SK-N-SH (cell line): ENCODE measurements around the gene DMBT1. TPM values are rescaled to one million over a fixed set of nuclear protein-coding genes. Genes with fewer than 3 reads are reported as not detected.

Experiments
- CTCF ChIA-PET: fragments of 300-600, 350-600 bp; formaldehyde crosslinking; extraction: SDS; loops from one replicate; lab custom pipeline; 2021; lab: Yijun Ruan, JAX
- POLR2A ChIA-PET: fragments of 350-600 bp; sonication (Branson Sonifier 250); formaldehyde crosslinking; extraction: SDS; loops from one replicate; lab custom pipeline; 2020; ENCODE audit warnings: antibody characterized with exemption, inconsistent platforms; lab: Yijun Ruan, JAX
- DNase-seq: peaks from one replicate; pipeline ENCODE4 v3.0.0; 2012
- H2AFZ ChIP-seq: fragments of 200-600 bp; sonication (generic); 2 replicates; pipeline ENCODE4 v1.8.1; 2016; ENCODE audit warnings: antibody characterized with exemption, mild to moderate bottlenecking, low read depth
- H3F3A ChIP-seq: fragments of 200-600 bp; sonication (generic); replicated peaks from 2 replicates; pipeline ENCODE3; 2016; ENCODE audit warnings: antibody characterized with exemption, mild to moderate bottlenecking; ENCODE audit not compliant: insufficient read depth
- H3K27ac ChIP-seq, 2 experiments: fragments of 200-500 bp in 1 of 2; fragments of 200-600 bp in 1 of 2; sonication (Bioruptor generic) in 1 of 2; sonication (generic), shearing (Covaris generic) in 1 of 2; 2 replicates each; pipeline versions ENCODE4 v1.5.1 to v1.6.1; 2014 to 2016; ENCODE audit warnings: low read depth in 2 of 2, inconsistent platforms in 1 of 2, low read length in 1 of 2, mild to moderate bottlenecking in 1 of 2, mixed read lengths in 1 of 2
- H3K27me3 ChIP-seq: fragments of 200-600 bp; sonication (generic), shearing (Covaris generic); 2 replicates; pipeline ENCODE4 v1.6.1; 2016; ENCODE audit warnings: mixed run types; ENCODE audit not compliant: insufficient read depth
- H3K36me3 ChIP-seq, 2 experiments: fragments of 200-500 bp in 1 of 2; fragments of 200-600 bp in 1 of 2; sonication (Bioruptor generic) in 1 of 2; sonication (generic) in 1 of 2; replicated peaks in 1 of 2; 2 replicates each; pipeline versions ENCODE3 to v1.5.1; 2014 to 2016; ENCODE audit warnings: low read length in 1 of 2, mild to moderate bottlenecking in 1 of 2; ENCODE audit not compliant: insufficient read depth in 2 of 2, control insufficient read depth in 1 of 2
- H3K4me1 ChIP-seq, 2 experiments: fragments of 200-500 bp in 1 of 2; fragments of 200-600 bp in 1 of 2; sonication (Bioruptor generic) in 1 of 2; sonication (generic), shearing (Covaris generic) in 1 of 2; 2 replicates each; pipeline versions ENCODE4 v1.5.1 to v1.6.1; 2014 to 2016; ENCODE audit warnings: low read depth in 1 of 2, low read length in 1 of 2, mixed run types in 1 of 2; ENCODE audit not compliant: insufficient read depth in 2 of 2, control insufficient read depth in 1 of 2
- H3K4me2 ChIP-seq: fragments of 200-600 bp; sonication (generic), shearing (Covaris generic); 2 replicates; pipeline ENCODE4 v1.6.1; 2017; ENCODE audit warnings: mixed run types
- H3K4me3 ChIP-seq, 2 experiments: fragments of 200-500 bp in 1 of 2; fragments of 200-600 bp in 1 of 2; sonication (Bioruptor generic) in 1 of 2; sonication (generic), shearing (Covaris generic) in 1 of 2; 2 replicates each; pipeline versions ENCODE4 v1.5.1 to v1.8.1; 2014 to 2016; ENCODE audit warnings: low read depth in 2 of 2, inconsistent platforms in 1 of 2, low read length in 1 of 2, mild to moderate bottlenecking in 1 of 2, mixed read lengths in 1 of 2, moderate library complexity in 1 of 2
- H3K79me2 ChIP-seq: fragments of 200-600 bp; sonication (generic); 2 replicates; pipeline ENCODE4 v1.8.1; 2017; ENCODE audit warnings: mild to moderate bottlenecking; ENCODE audit not compliant: insufficient read depth
- H3K9ac ChIP-seq: fragments of 200-600 bp; sonication (generic); 2 replicates; pipeline ENCODE4 v1.6.1; 2017; ENCODE audit warnings: mixed run types
- H3K9me2 ChIP-seq: fragments of 200-600 bp; sonication (generic); 2 replicates; pipeline ENCODE4 v1.6.1; 2017; ENCODE audit warnings: mixed run types
- H3K9me3 ChIP-seq: fragments of 200-600 bp; sonication (generic); 2 replicates; pipeline ENCODE4 v1.6.1; 2017; ENCODE audit warnings: mixed run types, mild to moderate bottlenecking, moderate library complexity
- H4K20me1 ChIP-seq: fragments of 200-600 bp; sonication (generic); 2 replicates; pipeline ENCODE4 v1.6.1; 2017; ENCODE audit warnings: mild to moderate bottlenecking, mixed run types; ENCODE audit not compliant: insufficient read depth
- ELF1 ChIP-seq: IDR thresholded peaks from 2 replicates; pipeline ENCODE4 v1.4.0; 2012
- EP300 ChIP-seq, 2 experiments: IDR thresholded peaks; 2 replicates each; pipeline versions ENCODE4 v1.4.0 to v1.6.1; 2012; ENCODE audit warnings: borderline replicate concordance in 1 of 2, low read depth in 1 of 2, low read length in 1 of 2
- FOSL2 ChIP-seq: IDR thresholded peaks from 2 replicates; pipeline ENCODE4 v1.4.0; 2012; ENCODE audit warnings: low read depth, mild to moderate bottlenecking, moderate library complexity, borderline replicate concordance
- FOXJ3 ChIP-seq: sonication (generic); formaldehyde crosslinking; IDR thresholded peaks from 2 replicates; pipeline ENCODE4 v1.5.1; 2020; ENCODE audit warnings: mild to moderate bottlenecking, missing genetic modification reagents
- FOXM1 ChIP-seq: IDR thresholded peaks from 2 replicates; pipeline ENCODE4 v1.4.0; 2012; ENCODE audit warnings: low read depth, mild to moderate bottlenecking
- GABPA ChIP-seq: IDR thresholded peaks from 2 replicates; pipeline ENCODE4 v1.4.0; 2012; ENCODE audit warnings: low read depth, mild to moderate bottlenecking
- GATA2 ChIP-seq: sonication (generic); formaldehyde crosslinking; IDR thresholded peaks from 2 replicates; pipeline ENCODE4 v1.5.0; 2020; ENCODE audit warnings: mild to moderate bottlenecking, missing genetic modification reagents
- IRF3 ChIP-seq: fragments of 150-350 bp; IDR thresholded peaks from 2 replicates; pipeline ENCODE4 v1.6.1; 2016; ENCODE audit warnings: mild to moderate bottlenecking, low read depth, low read length
- JUND ChIP-seq: IDR thresholded peaks from 2 replicates; pipeline ENCODE4 v1.4.0; 2012
- MAX ChIP-seq: IDR thresholded peaks from 2 replicates; pipeline ENCODE4 v1.4.0; 2012; ENCODE audit warnings: low read depth
- MEF2A ChIP-seq: IDR thresholded peaks from 2 replicates; pipeline ENCODE4 v1.4.0; 2012; ENCODE audit warnings: low read depth, borderline replicate concordance
- POLR2AphosphoS5 ChIP-seq: IDR thresholded peaks from 2 replicates; pipeline ENCODE4 v1.6.1; 2012; ENCODE audit warnings: low read depth, low read length
- RCOR1 ChIP-seq: fragments of 150-350 bp; IDR thresholded peaks from 2 replicates; pipeline ENCODE4 v1.6.1; 2017; ENCODE audit warnings: antibody characterized with exemption, low read length
- REST ChIP-seq: IDR thresholded peaks from 2 replicates; pipeline ENCODE4 v1.6.1; 2012; ENCODE audit warnings: mild to moderate bottlenecking, low read depth, low read length, moderate library complexity
- RFX5 ChIP-seq: IDR thresholded peaks from 2 replicates; pipeline ENCODE4 v1.6.1; 2012; ENCODE audit warnings: mild to moderate bottlenecking, improper control_type of control experiment, low read length
- SIN3A ChIP-seq: IDR thresholded peaks from 2 replicates; pipeline ENCODE4 v1.6.1; 2012; ENCODE audit warnings: low read depth, mild to moderate bottlenecking, low read length, moderate library complexity, borderline replicate concordance
- SMC3 ChIP-seq: IDR thresholded peaks from 2 replicates; pipeline ENCODE4 v1.6.1; 2012; ENCODE audit warnings: low read depth, low read length, improper control_type of control experiment
- TEAD4 ChIP-seq: IDR thresholded peaks from 2 replicates; pipeline ENCODE4 v1.4.0; 2012; ENCODE audit warnings: mild to moderate bottlenecking, borderline replicate concordance; ENCODE audit not compliant: insufficient read depth
- USF1 ChIP-seq: IDR thresholded peaks from 2 replicates; pipeline ENCODE4 v1.4.0; 2012; ENCODE audit warnings: low read depth, borderline replicate concordance
- WGBS: methylation state at CpG from one replicate; pipeline ENCODE4 v1.1.6; 2017; ENCODE audit warnings: low lambda C conversion rate; 5-methylcytosine and 5-hydroxymethylcytosine counted together
- polyA plus RNA-seq, 3 experiments: library from polyadenylated mRNA; depleted of rRNA; stranded (reverse); fragments of >200 nt; gene quantifications; 2 replicates each; pipeline ENCODE4 v1.2.3, GENCODE V29; 2012
- TF ChIP-seq, protein P1 (sequence below): IDR thresholded peaks from 2 replicates; pipeline ENCODE4; 2012

DMBT1 gene
- polyA plus RNA-seq, 1 of the 3 experiments (the other 2 are of a cell fraction), result not detected

DNA sequence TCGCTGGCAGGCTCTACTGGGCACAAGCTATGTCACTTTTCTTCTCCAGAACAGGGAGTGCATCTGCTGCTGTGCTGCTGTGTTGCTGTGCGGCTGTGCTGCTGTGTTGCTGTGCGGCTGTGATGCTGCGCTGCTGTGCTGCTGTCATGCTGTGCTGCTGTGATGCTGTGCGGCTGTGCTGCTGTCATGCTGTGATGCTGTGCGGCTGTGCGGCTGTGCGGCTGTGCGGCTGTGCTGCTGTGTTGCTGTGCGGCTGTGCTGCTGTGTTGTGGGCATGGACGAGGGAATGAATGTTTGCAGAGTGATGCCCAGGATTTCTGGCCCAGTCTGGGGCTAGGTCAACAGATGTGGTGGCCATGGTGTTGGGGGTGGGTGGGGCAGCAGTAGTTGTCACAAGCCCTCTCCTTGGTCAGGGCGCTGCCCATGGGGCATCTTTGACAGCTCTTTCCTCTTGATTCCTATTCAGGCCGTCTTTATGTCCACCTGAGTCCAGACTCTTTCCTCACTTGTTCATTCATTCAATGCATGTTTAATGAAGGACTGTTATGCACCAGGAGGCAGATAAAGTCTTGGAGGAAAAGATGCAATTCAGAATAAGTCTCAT, 83.5 kb downstream of the DMBT1 start (continued):
- TF ChIP-seq MAX (no peak), IRF3 (no peak), RCOR1 (no peak), FOXM1 (no peak), GATA2 (CRISPR knock-in tag) (no peak), JUND (no peak), TEAD4 (no peak)
- TF ChIP-seq, protein P1, sequence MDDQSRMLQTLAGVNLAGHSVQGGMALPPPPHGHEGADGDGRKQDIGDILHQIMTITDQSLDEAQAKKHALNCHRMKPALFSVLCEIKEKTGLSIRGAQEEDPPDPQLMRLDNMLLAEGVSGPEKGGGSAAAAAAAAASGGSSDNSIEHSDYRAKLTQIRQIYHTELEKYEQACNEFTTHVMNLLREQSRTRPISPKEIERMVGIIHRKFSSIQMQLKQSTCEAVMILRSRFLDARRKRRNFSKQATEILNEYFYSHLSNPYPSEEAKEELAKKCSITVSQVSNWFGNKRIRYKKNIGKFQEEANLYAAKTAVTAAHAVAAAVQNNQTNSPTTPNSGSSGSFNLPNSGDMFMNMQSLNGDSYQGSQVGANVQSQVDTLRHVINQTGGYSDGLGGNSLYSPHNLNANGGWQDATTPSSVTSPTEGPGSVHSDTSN, result no peak

DNA sequence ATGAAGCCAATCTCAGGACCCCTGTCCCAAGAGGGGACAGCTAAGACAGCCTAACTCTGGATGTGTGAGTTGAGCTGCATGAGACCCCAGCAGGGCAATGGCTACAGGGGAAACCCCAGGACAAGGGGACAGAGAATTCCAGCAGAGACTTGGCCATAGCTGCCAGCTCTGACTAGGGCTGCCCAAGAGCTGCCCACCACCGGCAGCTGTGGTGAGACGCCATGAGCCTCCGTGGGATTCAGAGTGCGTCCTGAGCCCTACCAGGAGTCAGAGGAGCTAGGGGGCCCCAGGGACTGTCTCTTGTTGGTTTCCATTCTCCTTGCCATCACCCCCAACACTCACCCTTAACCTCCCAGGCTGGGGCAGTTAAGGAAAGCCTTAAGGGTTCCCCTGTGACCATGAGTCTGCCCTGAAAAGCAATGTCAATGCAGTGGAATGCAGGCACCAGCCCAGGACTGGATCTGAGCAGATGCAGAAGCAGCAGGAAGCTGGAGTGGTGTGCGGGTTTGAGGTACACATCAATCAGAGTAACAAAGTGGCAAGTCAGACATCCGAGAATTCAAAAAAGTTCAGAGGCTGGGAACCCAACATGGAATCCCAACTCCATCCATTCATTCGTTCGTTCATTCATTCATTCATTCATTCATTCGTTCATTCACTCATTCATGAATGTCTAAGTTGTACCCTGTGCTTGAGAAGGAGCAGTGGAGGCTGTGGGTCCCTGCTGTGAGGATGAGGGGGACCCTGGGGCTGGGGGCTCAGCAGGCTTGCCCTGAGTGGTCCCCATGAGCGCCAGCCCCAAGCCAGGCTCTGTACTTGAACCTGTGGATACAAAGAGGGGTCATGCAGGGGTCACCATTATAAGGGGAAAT, 86.2 kb downstream of the DMBT1 start:
- no peaks in the 10 kb centered on the region for H3K9me2 ChIP-seq
- H3K9ac ChIP-seq, result no peak overlapping the region
- no peak overlapping the region for H3K4me3 ChIP-seq
- H3K27me3 ChIP-seq, result no peaks in the 10 kb centered on the region
- no peaks in the 10 kb centered on the region for H3K4me1 ChIP-seq
- H4K20me1 ChIP-seq, result no peaks in the 10 kb centered on the region
- no peaks in the 10 kb centered on the region for H3K9me3 ChIP-seq
- H3K36me3 ChIP-seq, result no peaks in the 10 kb centered on the region
- no peaks in the 10 kb centered on the region for H3F3A ChIP-seq
- H2AFZ ChIP-seq, result no peak overlapping the region
- TF ChIP-seq SIN3A, result no peak
- TF ChIP-seq TEAD4, result no peak
- no peak for TF ChIP-seq GATA2 (CRISPR knock-in tag)
- TF ChIP-seq FOSL2, result no peak
- TF ChIP-seq SMC3, result no peak
- no peak for TF ChIP-seq RCOR1
- no peak for TF ChIP-seq REST
- no peak for TF ChIP-seq POLR2AphosphoS5
- TF ChIP-seq ELF1, result no peak
- no peak for TF ChIP-seq GABPA
- no peak for TF ChIP-seq EP300 (IDR thresholded peaks at IDR 0.05; ENCODE audit: borderline replicate concordance in 1 of 2, low read depth in 1 of 2, low read length in 1 of 2)
- no peak for TF ChIP-seq MAX
- TF ChIP-seq RFX5, result no peak
- TF ChIP-seq, protein P1, result no peak
- TF ChIP-seq FOXJ3, result no peak
- no peak for TF ChIP-seq MEF2A
- no peak for TF ChIP-seq USF1
- no peaks in the 10 kb centered on the region for H3K79me2 ChIP-seq
- ChIA-PET CTCF (interaction anchor here (1.2 to 3.4 kb wide), 4 partner anchors 27 to 57 kb away, joined by 5 to 26 read pairs (median 11); a partner anchor contains a TSS), POLR2A (no interaction called here)
- 30% methylated on average over 9 of the region's 10 CpGs for WGBS
- no peak for DNase-seq
- no peak overlapping the region for H3K27ac ChIP-seq
- no peak overlapping the region for H3K4me2 ChIP-seq
